A549 (cell line): ENCODE results near the gene MMP24OS. TPM values are rescaled to one million over a fixed set of nuclear protein-coding genes. Genes with fewer than 3 reads are reported as not detected.

Experiments
- ATAC-seq, 2 experiments: fragments of 200-7000 bp in 1 of 2; fragments of >200 bp in 1 of 2; cut with Nextera tagmentation in 1 of 2; cut with Tn5 transposase in 1 of 2; 3 replicates each; pipeline versions ENCODE4 v1.8.0 to v1.9.1; 2018 to 2020; ENCODE audit warnings: mild to moderate bottlenecking in 1 of 2, moderate library complexity in 1 of 2
- CTCF ChIA-PET: fragments of 300-600 bp; sonication (Branson Sonifier 250); formaldehyde crosslinking; extraction: SDS; loops from one replicate; lab custom pipeline; 2021; ENCODE audit warnings: antibody characterized with exemption, inconsistent platforms; lab: Yijun Ruan, JAX
- POLR2A ChIA-PET: fragments of 350-600 bp; formaldehyde crosslinking; extraction: SDS; loops from one replicate; lab custom pipeline; 2021; ENCODE audit warnings: antibody characterized with exemption, inconsistent platforms; lab: Yijun Ruan, JAX
- DNase-seq, 2 experiments: peaks; one replicate each; pipeline versions ENCODE4 v3.0.0 to v3.0.0-alpha.2; 2011 to 2016; ENCODE audit warnings: low read depth in 1 of 2, low spot score in 1 of 2
- FAIRE-seq: peaks from 2 replicates; lab custom pipeline; 2011; peaks lifted over from hg19 to GRCh38; lab: Jason Lieb, UNC
- H3K27ac ChIP-seq, 2 experiments: fragments of >200 bp; sonication (Bioruptor Twin); formaldehyde crosslinking; 3 replicates each; pipeline ENCODE4 v1.5.1; 2016 to 2017
- H3K4me1 ChIP-seq: fragments of >200 bp; sonication (Bioruptor Twin); formaldehyde crosslinking; 3 replicates; pipeline ENCODE4 v1.6.1; 2016
- H3K4me2 ChIP-seq: fragments of >200 bp; sonication (Bioruptor Twin); formaldehyde crosslinking; 3 replicates; pipeline ENCODE4 v1.6.1; 2016
- H3K4me3 ChIP-seq: fragments of >200 bp; sonication (Bioruptor Twin); formaldehyde crosslinking; 3 replicates; pipeline ENCODE4 v1.5.1; 2016
- H3K9me3 ChIP-seq: fragments of >200 bp; sonication (Bioruptor Twin); formaldehyde crosslinking; 3 replicates; pipeline ENCODE4 v1.6.1; 2016
- EHF ChIP-seq: fragments of 250-450 bp; sonication (Bioruptor Pico); IDR thresholded peaks from 2 replicates; pipeline ENCODE4 v1.5.0; 2020; ENCODE audit warnings: mild to moderate bottlenecking
- EP300 ChIP-seq, 2 experiments: fragments of >200 bp; sonication (Bioruptor Twin); formaldehyde crosslinking; IDR thresholded peaks; 2 replicates in 1 of 2; 3 replicates in 1 of 2; pipeline ENCODE4 v1.6.1; 2016 to 2017
- ESRRA ChIP-seq: fragments of 150-350 bp; IDR thresholded peaks from 2 replicates; pipeline ENCODE4 v1.6.1; 2014; ENCODE audit warnings: mild to moderate bottlenecking, low read length, borderline replicate concordance
- FOSL2 ChIP-seq, 2 experiments: fragments of 450-650 bp in 1 of 2; fragments of >200 bp in 1 of 2; sonication (Bioruptor Twin) in 1 of 2; formaldehyde crosslinking; IDR thresholded peaks; 2 replicates each; pipeline versions ENCODE4 v1.5.0 to v1.6.1; 2016 to 2020; ENCODE audit warnings: mild to moderate bottlenecking in 1 of 2, moderate library complexity in 1 of 2
- FOXS1 ChIP-seq: fragments of 250-450 bp; sonication (Bioruptor Pico); IDR thresholded peaks from 2 replicates; pipeline ENCODE4 v1.5.0; 2020; ENCODE audit warnings: mild to moderate bottlenecking, moderate library complexity
- HDAC2 ChIP-seq: fragments of 200-600 bp; sonication (generic); IDR thresholded peaks from 2 replicates; pipeline ENCODE4 v1.6.1; 2016
- HEYL ChIP-seq: fragments of 250-450 bp; sonication (Bioruptor Pico); IDR thresholded peaks from 2 replicates; pipeline ENCODE4 v1.8.0; 2021; ENCODE audit warnings: mild to moderate bottlenecking, moderate library complexity
- JUN ChIP-seq, 2 experiments: fragments of >200 bp; sonication (Bioruptor Twin); formaldehyde crosslinking; IDR thresholded peaks; 2 replicates in 1 of 2; 3 replicates in 1 of 2; pipeline ENCODE4 v1.6.1; 2016 to 2017
- JUNB ChIP-seq: fragments of >200 bp; sonication (Bioruptor Twin); formaldehyde crosslinking; IDR thresholded peaks from 2 replicates; pipeline ENCODE4 v1.6.1; 2016
- KDM5A ChIP-seq: fragments of 200-600 bp; sonication (generic); IDR thresholded peaks from 2 replicates; pipeline ENCODE4 v1.6.1; 2016; ENCODE audit warnings: antibody characterized with exemption, mild to moderate bottlenecking
- MAFK ChIP-seq: fragments of 450-650 bp; IDR thresholded peaks from 2 replicates; pipeline ENCODE4 v1.6.1; 2014; ENCODE audit not compliant: partially characterized antibody
- MYC ChIP-seq: IDR thresholded peaks from 2 replicates; pipeline ENCODE4 v1.6.1; 2012; ENCODE audit warnings: mild to moderate bottlenecking, inconsistent platforms, low read length, improper control_type of control experiment, borderline replicate concordance
- POLR2A ChIP-seq: IDR thresholded peaks from 2 replicates; pipeline ENCODE4 v1.6.1; 2012; ENCODE audit warnings: mild to moderate bottlenecking, low read length
- POLR2AphosphoS2 ChIP-seq: conservative IDR thresholded peaks from 2 replicates; pipeline ENCODE4 v1.6.1; 2012; ENCODE audit warnings: low read length, improper control_type of control experiment, inconsistent platforms
- RARB ChIP-seq: fragments of 250-450 bp; sonication (Bioruptor Pico); IDR thresholded peaks from 2 replicates; pipeline ENCODE4 v1.8.0; 2021; ENCODE audit warnings: mild to moderate bottlenecking, moderate library complexity
- ZC3H11A ChIP-seq: fragments of 450-650 bp; IDR thresholded peaks from 2 replicates; pipeline ENCODE4 v1.6.1; 2014; ENCODE audit warnings: antibody characterized with exemption, mild to moderate bottlenecking
- whole genome bisulfite sequencing: methylation state at CpG from one replicate; pipeline ENCODE4 v1.1.6; 2017; ENCODE audit errors: missing lambda C conversion rate; 5-methylcytosine and 5-hydroxymethylcytosine counted together
- polyA plus RNA-seq, 4 experiments: library from polyadenylated mRNA; depleted of rRNA in 3 of 4; stranded (reverse); fragments of >200 nt; fragmentation: RNase III in 1 of 4; extraction: RNeasy Plus Mini Kit Qiagen cat#74134 plus additional on column Dnase treatment in 1 of 4; gene quantifications; 2 replicates in 3 of 4; 3 replicates in 1 of 4; pipeline ENCODE4 v1.2.3, GENCODE V29; 2011 to 2017
- TF ChIP-seq, protein P1 (sequence below): fragments of 250-450 bp; sonication (Bioruptor Pico); IDR thresholded peaks from 2 replicates; pipeline ENCODE4 v1.5.0; 2020; ENCODE audit warnings: low read depth, mild to moderate bottlenecking, moderate library complexity
- TF ChIP-seq, protein P2 (sequence below): fragments of >200 bp; sonication (Bioruptor Twin); formaldehyde crosslinking; IDR thresholded peaks from 2 replicates; pipeline ENCODE4 v1.6.1; 2016
- TF ChIP-seq, protein P3 (sequence below): IDR thresholded peaks from 2 replicates; pipeline ENCODE4 v1.6.1; 2012

MMP24OS gene
- polyA plus RNA-seq, 2 of the 4 experiments (the other 2 are of a cell fraction) = 13.6 to 40.5 TPM

DNA sequence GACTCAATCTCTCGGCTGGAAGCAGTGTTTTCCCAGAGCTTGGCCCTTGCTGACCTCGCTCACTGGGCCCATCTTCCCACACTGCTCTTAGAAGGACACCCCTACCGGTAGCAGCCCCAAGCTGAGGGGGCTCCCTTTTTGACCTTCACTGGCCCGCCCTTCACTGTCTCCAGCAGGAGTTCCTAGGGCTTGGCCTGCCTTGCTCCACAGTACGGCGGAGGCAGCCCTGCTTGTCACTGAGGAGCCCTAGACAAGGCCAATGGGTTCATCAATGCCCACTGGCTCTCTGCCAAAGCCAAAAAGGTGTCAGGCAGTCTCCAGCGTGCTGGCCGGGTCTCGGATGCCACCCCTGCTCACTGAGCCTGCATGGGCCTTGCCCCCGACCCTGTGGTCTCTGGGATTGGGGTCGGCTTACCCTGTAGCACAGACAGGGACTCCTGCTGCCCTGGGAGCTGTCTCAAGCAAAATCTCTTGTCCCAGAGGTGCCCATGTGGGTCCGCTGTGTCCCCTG, 2.1 kb downstream of the MMP24OS start:
- Histone ChIP-seq H3K9me3 (no peaks in the 10 kb centered on the region), H3K4me2 (peak overlapping the region; percentile 94), H3K4me1 (peaks cover 38% of the 10 kb centered on the region), H3K27ac (peak overlapping the region; percentile 98 to 99; a peak in 5 of 6 replicates), H3K4me3 (no peak overlapping the region)
- ChIA-PET CTCF (interaction anchor here (1.0 to 15.8 kb wide), 9 partner anchors 8 to 401 kb away, joined by 3 to 333 read pairs (median 3); partner anchors contain the start of gene EDEM2), POLR2A (interaction anchor here (0.9 to 1.4 kb wide), 4 partner anchors 9 to 131 kb away, joined by 3 to 6 read pairs (median 4); partner anchors contain the start of gene EIF6)
- WGBS = 89% methylated on average over 10 of the region's 12 CpGs
- no peak for TF ChIP-seq FOSL2 (IDR thresholded peaks at IDR 0.05)
- TF ChIP-seq FOSL2 (CRISPR knock-in tag; IDR thresholded peaks at IDR 0.05) = no peak
- TF ChIP-seq ZC3H11A = no peak
- peak; percentile 46; the same call in 1 of the 2 replicates for TF ChIP-seq POLR2AphosphoS2
- TF ChIP-seq MYC = no peak
- TF ChIP-seq EP300 (IDR thresholded peaks at IDR 0.05) = no peak
- no peak for TF ChIP-seq EHF (CRISPR knock-in tag)
- no peak for TF ChIP-seq JUNB
- TF ChIP-seq, protein P1, sequence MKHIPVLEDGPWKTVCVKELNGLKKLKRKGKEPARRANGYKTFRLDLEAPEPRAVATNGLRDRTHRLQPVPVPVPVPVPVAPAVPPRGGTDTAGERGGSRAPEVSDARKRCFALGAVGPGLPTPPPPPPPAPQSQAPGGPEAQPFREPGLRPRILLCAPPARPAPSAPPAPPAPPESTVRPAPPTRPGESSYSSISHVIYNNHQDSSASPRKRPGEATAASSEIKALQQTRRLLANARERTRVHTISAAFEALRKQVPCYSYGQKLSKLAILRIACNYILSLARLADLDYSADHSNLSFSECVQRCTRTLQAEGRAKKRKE (CRISPR knock-in tag) = no peak
- no peak; a peak in 1 of 5 replicates for TF ChIP-seq JUN (IDR thresholded peaks at IDR 0.05)
- TF ChIP-seq MAFK = no peak
- no peak for TF ChIP-seq HDAC2
- no peak for TF ChIP-seq FOXS1 (CRISPR knock-in tag)
- TF ChIP-seq KDM5A = no peak
- no peak for TF ChIP-seq ESRRA
- TF ChIP-seq, protein P2, sequence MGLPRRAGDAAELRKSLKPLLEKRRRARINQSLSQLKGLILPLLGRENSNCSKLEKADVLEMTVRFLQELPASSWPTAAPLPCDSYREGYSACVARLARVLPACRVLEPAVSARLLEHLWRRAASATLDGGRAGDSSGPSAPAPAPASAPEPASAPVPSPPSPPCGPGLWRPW = no peak
- TF ChIP-seq HEYL (CRISPR knock-in tag) = no peak
- no peak for TF ChIP-seq RARB (CRISPR knock-in tag)
- TF ChIP-seq, protein P3, sequence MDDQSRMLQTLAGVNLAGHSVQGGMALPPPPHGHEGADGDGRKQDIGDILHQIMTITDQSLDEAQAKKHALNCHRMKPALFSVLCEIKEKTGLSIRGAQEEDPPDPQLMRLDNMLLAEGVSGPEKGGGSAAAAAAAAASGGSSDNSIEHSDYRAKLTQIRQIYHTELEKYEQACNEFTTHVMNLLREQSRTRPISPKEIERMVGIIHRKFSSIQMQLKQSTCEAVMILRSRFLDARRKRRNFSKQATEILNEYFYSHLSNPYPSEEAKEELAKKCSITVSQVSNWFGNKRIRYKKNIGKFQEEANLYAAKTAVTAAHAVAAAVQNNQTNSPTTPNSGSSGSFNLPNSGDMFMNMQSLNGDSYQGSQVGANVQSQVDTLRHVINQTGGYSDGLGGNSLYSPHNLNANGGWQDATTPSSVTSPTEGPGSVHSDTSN = peak; percentile 28; the same call in 1 of the 2 replicates
- FAIRE-seq = no peak
- DNase-seq = no peak
- no peak for ATAC-seq

DNA sequence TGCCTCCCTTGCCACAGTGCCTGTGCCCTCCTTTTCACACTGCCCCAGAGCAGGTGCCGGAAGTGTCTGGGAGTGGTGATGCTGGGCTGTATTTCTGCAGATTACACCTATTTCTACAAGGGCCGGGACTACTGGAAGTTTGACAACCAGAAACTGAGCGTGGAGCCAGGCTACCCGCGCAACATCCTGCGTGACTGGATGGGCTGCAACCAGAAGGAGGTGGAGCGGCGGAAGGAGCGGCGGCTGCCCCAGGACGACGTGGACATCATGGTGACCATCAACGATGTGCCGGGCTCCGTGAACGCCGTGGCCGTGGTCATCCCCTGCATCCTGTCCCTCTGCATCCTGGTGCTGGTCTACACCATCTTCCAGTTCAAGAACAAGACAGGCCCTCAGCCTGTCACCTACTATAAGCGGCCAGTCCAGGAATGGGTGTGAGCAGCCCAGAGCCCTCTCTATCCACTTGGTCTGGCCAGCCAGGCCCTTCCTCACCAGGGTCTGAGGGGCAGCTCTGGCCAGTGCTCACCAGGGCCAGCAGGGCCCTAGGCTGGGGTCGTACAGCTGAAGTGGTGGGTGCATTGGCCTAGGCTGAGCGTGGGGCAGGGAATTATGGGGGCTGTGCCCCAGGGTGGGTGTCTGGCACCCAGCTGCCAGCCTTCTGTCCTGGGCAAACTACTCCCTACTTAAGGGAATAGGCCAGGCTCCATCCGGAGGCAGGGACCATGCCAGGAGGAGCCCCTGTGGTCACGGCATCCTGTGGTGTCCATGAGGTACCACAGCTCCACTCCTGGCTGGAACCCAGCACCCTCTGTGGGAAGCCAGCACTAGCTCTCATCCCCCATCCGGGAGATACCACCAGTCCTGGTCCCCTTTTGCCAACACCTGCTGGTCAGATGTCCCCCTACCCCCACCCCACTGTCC, 3.5 kb downstream of the MMP24OS start:
- ATAC-seq = no peak
- CTCF ChIA-PET = interaction anchor here (1.0 to 15.8 kb wide), 9 partner anchors 10 to 400 kb away, joined by 3 to 333 read pairs (median 4); partner anchors contain the start of gene EDEM2
- H3K9me3 ChIP-seq = no peaks in the 10 kb centered on the region
- H3K4me2 ChIP-seq = no peak overlapping the region
- DNase-seq = no peak
- no peak overlapping the region for H3K4me3 ChIP-seq
- WGBS = 95% methylated on average over 16 of the region's 24 CpGs
- TF ChIP-seq, protein P2 = no peak
- TF ChIP-seq MAFK (no peak), POLR2A (0 out of 2 replicates have a peak, but pooled peaks have one; percentile 14)
- TF ChIP-seq, all 56 proteins: peak for 1
- H3K4me1 ChIP-seq = peaks cover 44% of the 10 kb centered on the region
- H3K27ac ChIP-seq = peak overlapping the region in 1 of 2 experiments; percentile 99; a peak in 2 of 6 replicates
- FAIRE-seq = no peak
- POLR2A ChIA-PET = interaction anchor here (0.6 to 1.1 kb wide), 3 partner anchors 128 to 1902 kb away, joined by 3 to 4 read pairs (median 3); no protein-coding TSS in a partner anchor
